ENCODE measurements around the gene HMGXB4. TPM values are rescaled to one million over a fixed set of nuclear protein-coding genes. Genes with fewer than 3 reads are reported as not detected.

The HMGXB4 gene
- polyA plus RNA-seq, 1 donor (not counting 4 experiments of a cell fraction or from before 2014, with no cell fraction given) = 22.6 TPM

GRCh38 chr22:35334004-35334403 lies 76.7 kb downstream of the HMGXB4 start:
- FAIRE-seq = no peak
- dilution Hi-C loops (cut with MboI; ENCODE audit: extremely low pct_ligation_motif_present, low sequenced_read_pairs) = no loop called here
- H3K36me3 ChIP-seq (ENCODE audit: control insufficient read depth in 2 of 2, extremely low read depth in 1 of 2, insufficient read depth in 2 of 2, low read length in 2 of 2) = peaks cover 5 to 17% of the 10 kb centered on the region in 2 experiments

DNA sequence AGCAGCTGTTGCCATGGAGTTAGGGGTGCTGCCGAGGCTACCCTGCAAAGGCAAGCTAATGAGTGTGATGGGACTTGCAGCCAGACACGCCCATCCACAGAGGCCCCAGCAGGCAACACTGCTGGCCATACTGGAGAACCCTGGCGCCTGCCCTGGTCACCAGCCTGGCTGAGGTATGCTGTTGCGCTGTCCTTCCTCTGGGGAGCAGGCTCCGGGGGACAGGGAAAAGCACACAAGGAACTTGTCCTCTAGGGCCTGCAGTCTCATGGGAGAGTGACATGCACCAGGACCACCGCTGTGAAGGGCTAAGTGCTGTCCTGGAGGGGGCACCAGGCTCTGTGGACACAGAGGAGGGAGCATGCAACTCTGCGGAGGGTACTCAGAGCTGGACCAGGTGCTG lies 78.2 kb downstream of the HMGXB4 start:
- peaks cover 5 to 18% of the 10 kb centered on the region in 2 experiments for H3K36me3 ChIP-seq (ENCODE audit: control insufficient read depth in 2 of 2, extremely low read depth in 1 of 2, insufficient read depth in 2 of 2, low read length in 2 of 2)
- no peak for DNase-seq (ENCODE audit: low read depth, low spot score)
- H3K4me3 ChIP-seq (ENCODE audit: control insufficient read depth in 2 of 3, extremely low read depth in 1 of 3, insufficient read depth in 2 of 3, low read depth in 1 of 3, low read length in 3 of 3) = no peak overlapping the region
- no peak overlapping the region for H3K27ac ChIP-seq (ENCODE audit: control insufficient read depth, insufficient read depth, low read length)
- no peaks in the 10 kb centered on the region for H3K9me3 ChIP-seq (ENCODE audit: control insufficient read depth, low read depth, low read length)
- H2AFZ ChIP-seq (ENCODE audit: control insufficient read depth, low read length) = no peak overlapping the region
- H3K4me1 ChIP-seq (ENCODE audit: control insufficient read depth, extremely low read depth, insufficient read depth, low read length) = peaks cover under 1% of the 10 kb centered on the region
- no peaks in the 10 kb centered on the region for H3K27me3 ChIP-seq (ENCODE audit: control insufficient read depth, extremely low read depth, insufficient read depth, low read length)
- H3K9me1 ChIP-seq (ENCODE audit: control insufficient read depth, extremely low read depth, insufficient read depth, low read length) = no peaks in the 10 kb centered on the region
- no peak for FAIRE-seq
- H4K20me1 ChIP-seq (ENCODE audit: control insufficient read depth, extremely low read depth, insufficient read depth, low read length) = no peaks in the 10 kb centered on the region
- H3K9ac ChIP-seq (ENCODE audit: control insufficient read depth, extremely low read depth, insufficient read depth, low read length) = no peak overlapping the region
- H3K4me2 ChIP-seq (ENCODE audit: control insufficient read depth, extremely low read depth, insufficient read depth, low read depth, low read length) = no peak overlapping the region
- dilution Hi-C loops (cut with MboI; ENCODE audit: extremely low pct_ligation_motif_present, low sequenced_read_pairs) = no loop called here
- TF ChIP-seq CTCF (optimal IDR thresholded peaks at IDR 0.05 in 1 of 3, IDR thresholded peaks at IDR 0.05 in 1 of 3, conservative IDR thresholded peaks at IDR 0.05 in 1 of 3; ENCODE audit: extremely low read depth in 1 of 3, insufficient read depth in 2 of 3, low read length in 3 of 3) (no peak), EZH2 (IDR thresholded peaks at IDR 0.05; ENCODE audit: low read length) (no peak)
- H3K79me2 ChIP-seq (ENCODE audit: control insufficient read depth, insufficient read depth, low read length) = no peaks in the 10 kb centered on the region

More at GRCh38 chr22:35334004-35334403, 76.7 kb downstream of the HMGXB4 start:
- Histone ChIP-seq H3K27me3 (ENCODE audit: control insufficient read depth, extremely low read depth, insufficient read depth, low read length) (no peaks in the 10 kb centered on the region), H3K79me2 (ENCODE audit: control insufficient read depth, insufficient read depth, low read length) (no peaks in the 10 kb centered on the region), H2AFZ (ENCODE audit: control insufficient read depth, low read length) (no peak overlapping the region), H3K9me3 (ENCODE audit: control insufficient read depth, low read depth, low read length) (no peaks in the 10 kb centered on the region), H3K27ac (ENCODE audit: control insufficient read depth, insufficient read depth, low read length) (no peak overlapping the region), H3K9me1 (ENCODE audit: control insufficient read depth, extremely low read depth, insufficient read depth, low read length) (no peaks in the 10 kb centered on the region), H3K9ac (ENCODE audit: control insufficient read depth, extremely low read depth, insufficient read depth, low read length) (no peak overlapping the region), H3K4me2 (ENCODE audit: control insufficient read depth, extremely low read depth, insufficient read depth, low read depth, low read length) (no peak overlapping the region), H3K4me1 (ENCODE audit: control insufficient read depth, extremely low read depth, insufficient read depth, low read length) (peaks cover 9% of the 10 kb centered on the region), H3K4me3 (ENCODE audit: control insufficient read depth in 2 of 3, extremely low read depth in 1 of 3, insufficient read depth in 2 of 3, low read depth in 1 of 3, low read length in 3 of 3) (no peak overlapping the region), H4K20me1 (ENCODE audit: control insufficient read depth, extremely low read depth, insufficient read depth, low read length) (no peaks in the 10 kb centered on the region)
- no peak for DNase-seq (ENCODE audit: low read depth, low spot score)
- TF ChIP-seq CTCF (optimal IDR thresholded peaks at IDR 0.05 in 1 of 3, IDR thresholded peaks at IDR 0.05 in 1 of 3, conservative IDR thresholded peaks at IDR 0.05 in 1 of 3; ENCODE audit: extremely low read depth in 1 of 3, insufficient read depth in 2 of 3, low read length in 3 of 3) (no peak), EZH2 (IDR thresholded peaks at IDR 0.05; ENCODE audit: low read length) (no peak)
